ENCODE results near the gene BCAS1. TPM values are rescaled to one million over a fixed set of nuclear protein-coding genes. Genes with fewer than 3 reads are reported as not detected.

Gene BCAS1
- total and polyA plus RNA-seq, 12 donors, result 0.07 to 2.3 (median 0.13) TPM; not detected in 7

DNA sequence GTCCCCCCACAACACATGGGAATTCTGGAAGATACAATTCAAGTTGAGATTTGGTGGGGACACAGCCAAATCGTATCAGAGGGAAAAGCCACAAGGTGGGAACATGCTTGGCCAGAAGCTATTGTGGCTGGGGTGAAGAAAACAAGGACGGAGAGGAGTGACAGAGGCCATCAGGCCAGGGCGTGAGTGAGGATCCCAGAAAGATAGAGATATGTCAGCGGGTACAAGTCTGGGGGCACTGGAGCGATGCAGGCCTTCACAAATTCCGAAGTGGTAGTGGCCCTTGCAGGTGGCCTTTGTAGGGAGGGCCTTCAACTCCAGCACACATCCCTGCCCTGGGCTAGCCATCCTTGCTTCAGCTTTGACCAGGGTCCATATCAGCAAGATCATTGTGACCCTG lies 159.1 kb downstream of the BCAS1 start:
- TF ChIP-seq POLR2A (IDR thresholded peaks at IDR 0.05) (no peak), CTCF (IDR thresholded peaks at IDR 0.05) (no peak)
- H3K27me3 ChIP-seq, result no peaks in the 10 kb centered on the region
- H3K36me3 ChIP-seq (replicated peaks in 1 of 2), result no peaks in the 10 kb centered on the region
- 68 to 90% (median 85%) methylated on average over 6 of the region's 6 CpGs for WGBS, 4 donors
- intact Hi-C loops (cut with DNase I), result no loop called here
- no peak overlapping the region for H3K27ac ChIP-seq
- H3K9me3 ChIP-seq (replicated peaks in 1 of 3), result no peaks in the 10 kb centered on the region
- peaks cover 7 to 14% of the 10 kb centered on the region in 2 donors for H3K4me1 ChIP-seq (replicated peaks in 1 of 2)
- no peak overlapping the region for H3K4me3 ChIP-seq
- DNase-seq, result peak in 1 of 7 donors; percentile 31

GRCh38 chr20:53910351-53911002 lies 159.9 kb downstream of the BCAS1 start:
- 84 to 92% (median 91%) methylated on average over 13 of the region's 13 CpGs for WGBS, 4 donors
- Histone ChIP-seq H3K36me3 (replicated peaks in 1 of 2) (no peaks in the 10 kb centered on the region), H3K9me3 (replicated peaks in 1 of 3) (no peaks in the 10 kb centered on the region), H3K27me3 (no peaks in the 10 kb centered on the region), H3K4me3 (no peak overlapping the region), H3K27ac (no peak overlapping the region), H3K4me1 (replicated peaks in 1 of 2) (peaks cover 4 to 9% of the 10 kb centered on the region in 2 donors)
- peak in 1 of 7 donors; percentile 23 for DNase-seq
- intact Hi-C loops (cut with DNase I), result no loop called here
- no peak for TF ChIP-seq CTCF (IDR thresholded peaks at IDR 0.05)
- TF ChIP-seq POLR2A (IDR thresholded peaks at IDR 0.05), result no peak

- Histone ChIP-seq H3K9me3 (replicated peaks in 1 of 3) (no peaks in the 10 kb centered on the region), H3K36me3 (replicated peaks in 1 of 2) (no peaks in the 10 kb centered on the region), H3K4me3 (no peak overlapping the region), H3K27me3 (no peaks in the 10 kb centered on the region), H3K4me1 (replicated peaks in 1 of 2) (no peaks in the 10 kb centered on the region), H3K27ac (no peak overlapping the region)
- intact Hi-C loops (cut with DNase I), result no loop called here
- 86 to 91% (median 88%) methylated on average over 11 of the region's 11 CpGs for WGBS, 4 donors
- TF ChIP-seq POLR2A (IDR thresholded peaks at IDR 0.05) (no peak), CTCF (IDR thresholded peaks at IDR 0.05) (no peak)
- peak in 1 of 7 donors; percentile 21 for DNase-seq
Measured at GRCh38 chr20:53907968-53908751, 162.2 kb downstream of the BCAS1 start.

- intact Hi-C loops (cut with DNase I), result no loop called here
- TF ChIP-seq CTCF (IDR thresholded peaks at IDR 0.05) (no peak), POLR2A (IDR thresholded peaks at IDR 0.05) (no peak)
- no peaks in the 10 kb centered on the region for H3K9me3 ChIP-seq (replicated peaks in 1 of 3)
- 88 to 94% (median 91%) methylated on average over 5 of the region's 5 CpGs for WGBS, 4 donors
- peaks cover 0 to 4% of the 10 kb centered on the region in 2 donors for H3K4me1 ChIP-seq (replicated peaks in 1 of 2)
- H3K27ac ChIP-seq, result no peak overlapping the region
- H3K36me3 ChIP-seq (replicated peaks in 1 of 2), result no peaks in the 10 kb centered on the region
- DNase-seq, result no peak
- no peak overlapping the region for H3K4me3 ChIP-seq
- no peaks in the 10 kb centered on the region for H3K27me3 ChIP-seq
Measured at GRCh38 chr20:53905820-53906191, 164.6 kb downstream of the BCAS1 start.

Data from adrenal gland (tissue), 12 donors.